ENCODE data around the gene XPC.
"Not testable (repeated sequence)": the region's sequence is repeated elsewhere in the genome, so short reads cannot be mapped to it uniquely, and the experiment has no call there.

Gene XPC

GRCh38 chr3:14178247-14179113 is at the start of gene XPC, which contains the start of gene LSM3:
XPC (minus strand) TSS chr3:14178601; CDS start chr3:14178568, 33 bp downstream.
LSM3 (plus strand) TSS chr3:14178817; CDS start chr3:14178861, 44 bp downstream.
- peak; percentile 98 for DNase-seq

DNA sequence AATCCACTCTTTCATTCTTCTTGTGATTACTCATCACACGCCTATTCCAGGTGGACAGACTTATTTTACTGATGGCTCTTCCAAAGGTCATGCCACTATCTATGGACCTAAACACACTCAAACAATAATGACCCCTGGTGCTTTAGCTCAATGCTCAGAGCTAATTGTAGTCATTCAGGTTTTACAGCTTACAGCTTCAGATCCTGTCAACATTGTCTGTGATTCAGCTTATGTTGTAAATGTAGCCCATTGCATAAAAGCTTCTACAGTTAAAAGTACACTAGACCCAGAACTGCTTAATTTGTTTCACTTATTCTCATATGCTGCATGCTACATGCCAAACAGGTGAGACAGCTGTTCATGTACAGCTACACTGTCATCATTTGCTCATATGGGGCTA is 49.5 kb upstream of the XPC start:
- no peak for DNase-seq

DNA sequence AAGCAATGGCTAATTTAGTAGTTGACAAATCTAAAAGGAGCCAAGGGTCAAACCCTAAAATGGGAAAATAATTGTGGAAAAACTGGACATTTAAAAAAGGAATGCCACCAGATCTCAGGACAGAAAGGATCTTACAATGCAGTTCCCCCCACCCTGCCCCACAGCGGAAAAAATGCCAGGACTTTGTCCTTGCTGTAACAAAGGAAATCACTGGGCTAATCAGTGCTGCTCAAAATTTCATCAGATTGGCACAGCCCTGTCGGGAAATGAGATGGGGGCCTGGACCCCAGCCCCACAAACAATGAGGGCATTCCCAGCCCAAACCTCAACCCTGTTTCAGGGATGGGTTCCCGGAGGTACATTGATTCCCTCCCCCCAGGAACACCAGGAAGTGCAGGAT is 48.0 kb upstream of the XPC start:
- DNase-seq, result not testable (repeated sequence)

DNA sequence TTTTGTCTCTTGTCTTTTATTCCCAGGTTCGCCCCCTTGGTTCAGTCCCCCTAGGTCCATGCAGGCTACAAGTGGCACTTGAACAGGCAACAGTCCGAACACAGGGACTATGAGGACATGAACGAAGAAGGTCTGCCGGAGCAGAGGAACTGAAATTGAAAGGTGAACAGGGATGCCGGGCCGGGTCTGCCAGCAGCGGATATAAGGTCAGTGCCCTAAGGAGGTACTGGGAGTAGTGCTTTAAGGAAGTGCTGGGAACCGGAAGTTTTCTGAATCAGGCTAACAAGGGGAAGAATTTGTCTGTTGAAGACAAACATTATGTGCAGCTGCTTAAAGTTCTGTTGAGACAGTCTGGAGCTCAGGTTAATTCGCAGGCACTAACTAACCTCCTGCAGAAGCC is 47.0 kb upstream of the XPC start:
- no peak for DNase-seq

- no peak for DNase-seq
Observed at GRCh38 chr3:14224895-14225294, 46.5 kb upstream of the XPC start.

- no peak for DNase-seq
Observed at GRCh38 chr3:14223595-14223994, 45.2 kb upstream of the XPC start.

- no peak for DNase-seq
Observed at GRCh38 chr3:14222900-14223594, 44.6 kb upstream of the XPC start.

DNA sequence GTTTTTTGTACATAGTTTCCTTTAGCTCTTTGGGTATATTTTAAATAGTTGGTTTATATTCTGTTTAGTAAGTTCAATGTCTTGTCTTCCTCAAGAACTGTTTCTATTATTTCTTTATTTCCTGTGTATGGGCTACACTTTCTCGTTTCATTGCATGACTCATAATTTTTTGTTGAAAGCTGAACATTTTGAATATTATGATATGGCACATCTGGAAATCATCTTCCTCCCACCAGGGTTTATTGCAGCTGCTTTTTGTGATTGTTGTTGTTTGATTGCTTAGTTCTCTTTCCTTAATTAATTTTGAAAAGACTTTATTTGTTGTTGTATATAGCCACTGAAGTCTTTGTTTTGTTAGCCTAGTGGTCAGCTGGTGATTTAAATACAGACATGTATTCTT is 44.1 kb upstream of the XPC start:
- DNase-seq, result no peak

DNA sequence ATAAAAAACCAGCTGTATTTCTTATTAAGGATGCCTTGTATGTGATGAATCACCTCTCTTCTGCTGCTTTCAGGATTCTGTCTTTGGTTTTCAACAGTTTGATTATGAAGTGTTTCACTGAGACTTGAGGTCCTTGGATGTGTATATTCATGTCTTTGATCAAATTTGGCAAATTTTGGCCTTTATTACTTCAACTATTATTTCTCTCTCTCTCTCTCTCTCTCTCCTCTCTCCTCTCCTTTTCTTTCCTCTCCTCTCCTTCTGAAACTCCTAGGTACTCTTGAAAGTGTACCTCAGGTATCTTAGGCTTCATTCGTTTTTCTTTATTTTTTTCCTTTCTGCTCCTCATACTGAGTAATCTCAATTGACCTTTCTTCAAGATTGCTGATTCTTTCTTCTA is 43.5 kb upstream of the XPC start:
- DNase-seq, result no peak

DNA sequence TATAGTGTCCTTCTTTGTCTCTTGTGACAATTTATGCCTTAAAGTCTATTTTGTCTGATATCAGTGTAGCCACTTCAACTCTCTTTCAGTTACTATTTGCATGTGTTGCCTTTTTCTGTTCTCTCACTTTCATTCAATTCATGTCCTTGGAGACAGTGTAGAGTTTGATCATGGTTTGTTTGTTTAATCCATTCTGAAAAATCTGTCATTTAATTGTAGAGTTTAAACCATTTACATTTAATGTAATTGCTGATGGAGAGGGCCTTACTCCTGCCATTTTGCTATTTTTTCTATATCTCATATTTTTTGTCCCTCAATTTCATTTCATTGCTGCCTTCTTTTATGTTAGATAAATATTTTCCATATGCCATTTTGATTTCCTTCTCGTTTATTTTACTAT is 42.5 kb upstream of the XPC start:
- no peak for DNase-seq

GRCh38 chr3:14218355-14218754 is 40.0 kb upstream of the XPC start:
- no peak for DNase-seq

GRCh38 chr3:14216257-14217048 is 38.1 kb upstream of the XPC start:
- peak; percentile 58 for DNase-seq

DNA sequence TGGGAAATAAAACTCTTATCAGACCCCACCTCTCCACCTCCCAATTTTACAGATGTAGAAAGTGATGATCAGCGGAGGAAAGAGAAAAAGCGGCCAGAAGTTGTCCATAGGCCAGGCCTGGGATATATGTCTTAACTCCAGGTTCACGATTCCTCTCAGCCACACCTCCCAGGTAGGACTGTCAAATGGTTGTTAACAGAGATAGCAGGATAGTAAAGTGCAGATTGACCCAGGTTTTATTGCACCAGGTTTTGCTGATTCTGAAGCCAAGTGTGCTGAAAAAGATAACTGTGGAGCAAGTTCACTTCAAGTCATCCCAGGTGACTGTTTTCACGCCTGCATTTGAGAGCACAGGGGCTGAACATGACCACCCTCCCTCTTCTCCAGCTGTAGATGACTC is 36.4 kb upstream of the XPC start:
- no peak for DNase-seq

GRCh38 chr3:14213066-14213774 is 34.8 kb upstream of the XPC start:
- DNase-seq, result no peak

- no peak for DNase-seq
Observed at GRCh38 chr3:14212032-14212431, 33.6 kb upstream of the XPC start.

GRCh38 chr3:14211621-14212020 is 33.2 kb upstream of the XPC start:
- no peak for DNase-seq

- no peak for DNase-seq
Observed at GRCh38 chr3:14210843-14211594, 32.6 kb upstream of the XPC start.

DNA sequence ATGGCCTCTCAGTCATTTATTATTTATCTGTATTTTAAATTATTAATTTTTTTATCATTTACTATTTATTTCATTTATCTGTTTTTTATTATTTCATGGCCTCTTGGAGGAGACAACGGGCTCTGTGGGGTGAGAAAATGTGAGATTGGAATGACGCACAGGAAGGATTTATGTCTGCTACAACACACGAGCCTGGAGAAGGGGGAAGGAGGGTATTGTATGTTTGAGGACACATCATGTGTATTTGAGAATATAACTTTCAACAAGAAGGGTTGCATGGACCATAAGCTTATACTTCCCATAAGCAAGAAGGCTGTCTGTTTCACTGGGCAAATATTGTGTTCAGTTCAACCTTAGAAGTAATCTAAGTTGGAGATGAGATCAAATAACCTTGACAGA is 31.9 kb upstream of the XPC start:
- DNase-seq, result no peak

DNA sequence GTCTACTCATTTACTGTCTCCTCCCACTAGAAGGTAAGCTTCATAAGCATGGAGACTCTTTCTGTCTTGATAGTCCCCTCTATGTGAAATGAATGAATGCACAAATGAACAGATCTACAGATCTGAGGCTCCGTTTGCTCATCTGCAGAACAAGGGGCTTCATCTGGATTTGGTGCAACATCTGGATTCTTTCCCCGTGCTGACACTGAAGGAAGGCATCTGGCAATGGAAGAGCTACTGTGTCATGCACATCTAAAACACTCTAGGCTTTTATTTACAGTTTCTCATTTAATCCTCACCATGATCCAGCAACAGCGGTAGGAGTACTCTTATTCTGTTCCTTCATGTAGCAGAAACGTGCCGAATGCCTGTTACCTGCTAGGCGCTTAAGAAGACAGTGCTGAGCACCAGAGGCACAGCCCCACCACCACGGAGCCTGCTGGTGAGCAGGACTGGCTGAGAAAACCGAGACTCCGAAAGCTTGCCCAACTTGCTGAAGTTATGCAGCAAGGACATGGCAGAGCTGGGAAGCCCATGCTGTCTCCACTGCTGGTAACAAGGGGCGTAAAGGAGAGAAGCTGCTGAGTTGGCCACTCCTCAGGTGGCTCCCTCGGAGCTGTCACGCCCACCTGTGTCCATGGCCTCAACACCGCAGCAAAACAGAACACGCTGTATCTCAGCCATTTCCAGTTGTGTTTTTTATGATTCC is 31.3 kb upstream of the XPC start:
- no peak for DNase-seq

GRCh38 chr3:14208977-14209394 is 30.6 kb upstream of the XPC start:
- DNase-seq, result no peak

DNA sequence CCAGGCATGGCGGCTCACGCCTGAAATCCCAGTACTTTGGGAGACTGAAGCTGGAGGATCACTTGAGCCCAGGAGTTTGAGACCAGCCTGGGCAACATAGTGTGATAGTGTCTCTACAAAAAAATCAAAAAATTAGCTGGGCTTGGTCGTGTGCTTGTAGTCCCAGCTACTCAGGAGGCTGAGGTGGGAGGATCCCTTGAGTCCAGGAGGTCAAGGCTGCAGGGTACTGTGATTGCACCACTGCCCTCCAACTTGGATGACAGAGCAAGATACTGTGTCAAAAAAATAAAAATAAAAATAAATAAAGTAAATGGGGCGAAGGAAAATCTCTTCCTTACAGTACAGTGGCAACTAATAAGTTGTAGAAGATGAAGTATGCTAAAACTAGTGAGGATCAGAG is 29.8 kb upstream of the XPC start:
- no peak for DNase-seq
